Lung (tissue), 12 donors: Measurements from ENCODE around the gene DENND5B. TPM values are rescaled to one million over a fixed set of nuclear protein-coding genes. Genes with fewer than 3 reads are reported as not detected.
"Not testable (repeated sequence)": the region's sequence is repeated elsewhere in the genome, so short reads cannot be mapped to it uniquely, and the experiment has no call there.

Experiments
- ATAC-seq: fragments of 200-7000 bp; cut with Tn5 transposase; one replicate; pipeline ENCODE4 v1.9.1; 2020; ENCODE audit warnings: moderate number of reproducible peaks; ENCODE audit not compliant: insufficient read depth, low FRiP score
- DNase-seq, 3 donors: peaks; one replicate each; pipeline ENCODE4 v3.0.0-alpha.2; 2013 to 2017
- H3K27ac ChIP-seq, 2 donors: one replicate each; pipeline ENCODE4 v1.5.1; 2013; ENCODE audit warnings: mild to moderate bottlenecking in 2 of 2, moderate library complexity in 2 of 2, control low read depth in 1 of 2, inconsistent platforms in 1 of 2, low read depth in 1 of 2, low read length in 1 of 2
- H3K27me3 ChIP-seq, 3 donors: one replicate each; pipeline ENCODE4 v1.5.1; 2013; ENCODE audit warnings: low read length in 2 of 3; ENCODE audit not compliant: control insufficient read depth in 3 of 3, insufficient read depth in 3 of 3
- H3K36me3 ChIP-seq, 4 donors: one replicate each; pipeline ENCODE4 v1.5.1; 2013; ENCODE audit warnings: low read length in 4 of 4, mild to moderate bottlenecking in 1 of 4, moderate library complexity in 1 of 4; ENCODE audit not compliant: control insufficient read depth in 4 of 4, insufficient read depth in 4 of 4
- H3K4me1 ChIP-seq, 5 donors: one replicate each; pipeline ENCODE4 v1.5.1; 2013; ENCODE audit warnings: low read length in 5 of 5, mild to moderate bottlenecking in 2 of 5, moderate library complexity in 1 of 5; ENCODE audit not compliant: control insufficient read depth in 5 of 5, insufficient read depth in 5 of 5
- H3K4me3 ChIP-seq: one replicate; pipeline ENCODE4 v1.5.1; 2013; ENCODE audit warnings: mild to moderate bottlenecking, control low read depth, moderate library complexity
- H3K9ac ChIP-seq, 2 donors: one replicate each; pipeline ENCODE4 v1.5.1; 2013; ENCODE audit warnings: low read length in 2 of 2, control low read depth in 1 of 2; ENCODE audit not compliant: insufficient read depth in 1 of 2
- H3K9me3 ChIP-seq, 4 donors: one replicate each; pipeline ENCODE4 v1.5.1; 2013; ENCODE audit warnings: low read length in 3 of 4, mild to moderate bottlenecking in 1 of 4, moderate library complexity in 1 of 4; ENCODE audit not compliant: control insufficient read depth in 4 of 4, insufficient read depth in 3 of 4
- CTCF ChIP-seq: IDR thresholded peaks from 2 replicates; pipeline ENCODE4 v1.5.1; 2012; ENCODE audit warnings: mild to moderate bottlenecking; ENCODE audit errors: control extremely low read depth, extremely low read depth
- WGBS, 2 donors: extraction: QIAGEN DNeasy Blood & Tissue Kit; methylation state at CpG; one replicate each; pipeline ENCODE4 v1.1.7; 2013; 5-methylcytosine and 5-hydroxymethylcytosine counted together
- polyA plus RNA-seq, 2 donors: library from polyadenylated mRNA; stranded (reverse); fragments of 200-250 nt; gene quantifications; one replicate each; pipeline ENCODE4 v1.2.1, GENCODE V29; 2013
- total RNA-seq, 2 donors: library from RNA; depleted of rRNA in 1 of 2; stranded (reverse); fragments of >200 nt in 1 of 2; gene quantifications; one replicate each; pipeline ENCODE4 v1.2.1, GENCODE V29; 2014 to 2021
- donor health status: control.
- donor health status: control.
- donor health status: Bipolar disorder and iron deficiency.
- donor health status: healthy.
- donor health status: DM: yes; HTN: yes; CAD: no.

The DENND5B gene
- total and polyA plus RNA-seq, 4 donors, result 1.2 to 15.7 (median 3.6) TPM

GRCh38 chr12:31478898-31479297 is 112.0 kb downstream of the DENND5B start:
- Histone ChIP-seq H3K9me3 (no peaks in the 10 kb centered on the region), H3K36me3 (peaks cover 0 to 3% (median 1%) of the 10 kb centered on the region in 4 donors), H3K4me1 (peaks cover 0 to 3% (median 0%) of the 10 kb centered on the region in 5 donors), H3K4me3 (no peak overlapping the region), H3K9ac (no peak overlapping the region), H3K27ac (no peak overlapping the region), H3K27me3 (no peaks in the 10 kb centered on the region)
- no peak for ATAC-seq
- 68 to 82% methylated on average over 3 of the region's 3 CpGs for WGBS, 2 donors
- no peak for DNase-seq
- TF ChIP-seq CTCF, result no peak

GRCh38 chr12:31478425-31478824 is 112.5 kb downstream of the DENND5B start:
- no peaks in the 10 kb centered on the region for H3K9me3 ChIP-seq
- peaks cover 0 to 3% (median 1%) of the 10 kb centered on the region in 4 donors for H3K36me3 ChIP-seq
- 94 to 96% methylated on average over 5 of the region's 5 CpGs for WGBS, 2 donors
- no peak for ATAC-seq
- no peak for TF ChIP-seq CTCF
- no peak for DNase-seq
- H3K4me1 ChIP-seq, result peaks cover 0 to 3% (median 0%) of the 10 kb centered on the region in 5 donors
- H3K4me3 ChIP-seq, result no peak overlapping the region
- H3K27me3 ChIP-seq, result no peaks in the 10 kb centered on the region
- H3K27ac ChIP-seq, result no peak overlapping the region
- no peak overlapping the region for H3K9ac ChIP-seq

GRCh38 chr12:31477687-31478086 is 113.2 kb downstream of the DENND5B start:
- Histone ChIP-seq H3K4me1 (no peaks in the 10 kb centered on the region), H3K27me3 (no peaks in the 10 kb centered on the region), H3K9ac (no peak overlapping the region), H3K27ac (no peak overlapping the region), H3K9me3 (no peaks in the 10 kb centered on the region), H3K4me3 (no peak overlapping the region), H3K36me3 (peaks cover 0 to 3% (median 1%) of the 10 kb centered on the region in 4 donors)
- TF ChIP-seq CTCF, result no peak
- DNase-seq (no peak), ATAC-seq (no peak)

- Histone ChIP-seq H3K27me3 (no peaks in the 10 kb centered on the region), H3K9me3 (no peaks in the 10 kb centered on the region), H3K4me3 (no peak overlapping the region), H3K9ac (no peak overlapping the region), H3K36me3 (peaks cover 0 to 3% (median 1%) of the 10 kb centered on the region in 4 donors), H3K4me1 (no peaks in the 10 kb centered on the region), H3K27ac (no peak overlapping the region)
- no peak for TF ChIP-seq CTCF
- DNase-seq (no peak), ATAC-seq (no peak)
- WGBS, 2 donors, result 92 to 98% methylated on average over 4 of the region's 4 CpGs
Measured at GRCh38 chr12:31476437-31476836, 114.5 kb downstream of the DENND5B start.

- not testable (repeated sequence) for H3K36me3 ChIP-seq, H3K9me3 ChIP-seq, DNase-seq, H3K27me3 ChIP-seq, ATAC-seq, H3K4me3 ChIP-seq, H3K9ac ChIP-seq, H3K4me1 ChIP-seq, H3K27ac ChIP-seq
- WGBS, 2 donors, result 92 to 93% methylated on average over 7 of the region's 7 CpGs
Measured at GRCh38 chr12:31475610-31476009, 115.3 kb downstream of the DENND5B start.
